AG09309 (cell line): ENCODE results near the gene RIT2.

Experiments used
- DNase-seq: peaks from one replicate; pipeline ENCODE4 v3.0.0-alpha.2; 2010; ENCODE audit warnings: low read depth
- H3K4me3 ChIP-seq: 2 replicates; pipeline ENCODE4 v1.5.1; 2011; ENCODE audit warnings: mild to moderate bottlenecking, low read depth, low read length, moderate library complexity; ENCODE audit not compliant: control insufficient read depth
- CTCF ChIP-seq: IDR thresholded peaks from 2 replicates; pipeline ENCODE4 v1.5.1; 2011; ENCODE audit warnings: mild to moderate bottlenecking, low read depth, low read length, inconsistent platforms; ENCODE audit not compliant: insufficient read depth, control insufficient read depth; ENCODE audit errors: missing control alignments

RIT2 gene

DNA sequence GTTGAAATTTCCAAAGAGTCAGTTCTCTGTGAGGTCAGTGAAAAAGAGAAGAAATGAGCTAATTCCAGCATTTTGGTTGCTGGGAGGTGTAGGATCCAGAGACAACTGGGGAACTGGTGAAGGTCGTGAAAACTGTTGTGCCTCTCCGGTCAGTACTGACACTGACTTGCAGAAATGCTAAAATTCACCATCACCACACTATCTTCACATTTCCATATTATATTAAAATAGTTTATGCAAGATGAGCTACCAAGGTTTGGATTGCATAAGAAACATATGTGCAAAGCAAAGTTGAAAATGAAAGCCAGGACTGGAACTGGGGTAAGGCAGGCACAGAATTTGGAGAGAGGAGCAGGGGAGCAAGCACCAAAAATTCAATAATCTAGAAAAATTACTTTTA lies 21.8 kb downstream of the RIT2 start:
- DNase-seq = no peak
- no peak for TF ChIP-seq CTCF
- no peak overlapping the region for H3K4me3 ChIP-seq

DNA sequence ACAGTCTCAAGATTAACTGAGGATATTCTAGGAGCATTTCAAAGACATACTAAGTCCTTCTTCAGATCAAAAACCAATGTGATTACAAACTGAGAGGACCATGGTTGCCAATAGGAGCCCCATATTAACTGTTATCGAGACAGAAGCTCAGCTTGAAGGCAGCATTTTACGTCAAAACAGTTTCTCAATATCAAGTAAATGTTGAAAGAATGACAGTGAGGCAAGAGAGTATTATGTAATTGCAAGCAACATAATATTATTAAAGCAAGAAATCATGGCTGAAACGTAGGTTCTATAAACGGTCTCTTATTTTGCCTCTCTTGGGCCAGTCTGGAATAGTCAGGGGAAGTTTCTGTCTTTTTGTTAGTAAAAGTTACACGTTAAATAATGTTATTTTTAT lies 22.9 kb downstream of the RIT2 start:
- no peak overlapping the region for H3K4me3 ChIP-seq
- no peak for TF ChIP-seq CTCF
- DNase-seq = no peak

DNA sequence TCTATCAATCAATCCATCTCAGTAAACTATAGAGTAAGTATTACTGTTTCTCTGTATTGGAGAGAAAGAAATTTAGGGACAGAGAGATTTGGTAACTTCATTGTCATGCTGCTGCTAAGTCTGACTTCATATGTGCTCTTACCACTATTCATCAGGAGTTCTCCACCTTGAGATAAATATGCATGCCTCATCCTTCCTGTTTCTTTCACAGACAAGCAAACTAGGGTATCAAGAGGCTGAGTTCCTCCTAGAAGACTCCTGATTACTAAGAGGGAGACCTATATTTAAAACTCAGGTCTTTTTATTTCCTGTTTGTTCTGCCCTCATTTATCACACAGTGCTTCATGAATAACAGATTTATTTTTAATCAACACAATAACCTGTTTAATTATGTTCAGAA lies 34.1 kb downstream of the RIT2 start:
- no peak for DNase-seq
- no peak for TF ChIP-seq CTCF

GRCh38 chr18:43080671-43081070 lies 34.8 kb downstream of the RIT2 start:
- no peak overlapping the region for H3K4me3 ChIP-seq
- TF ChIP-seq CTCF = no peak
- no peak for DNase-seq

More for the DNA sequence above, 34.1 kb downstream of the RIT2 start:
- no peak overlapping the region for H3K4me3 ChIP-seq

GRCh38 chr18:43079422-43079821 lies 36.1 kb downstream of the RIT2 start:
- DNase-seq = no peak
- no peak for TF ChIP-seq CTCF
- no peak overlapping the region for H3K4me3 ChIP-seq

DNA sequence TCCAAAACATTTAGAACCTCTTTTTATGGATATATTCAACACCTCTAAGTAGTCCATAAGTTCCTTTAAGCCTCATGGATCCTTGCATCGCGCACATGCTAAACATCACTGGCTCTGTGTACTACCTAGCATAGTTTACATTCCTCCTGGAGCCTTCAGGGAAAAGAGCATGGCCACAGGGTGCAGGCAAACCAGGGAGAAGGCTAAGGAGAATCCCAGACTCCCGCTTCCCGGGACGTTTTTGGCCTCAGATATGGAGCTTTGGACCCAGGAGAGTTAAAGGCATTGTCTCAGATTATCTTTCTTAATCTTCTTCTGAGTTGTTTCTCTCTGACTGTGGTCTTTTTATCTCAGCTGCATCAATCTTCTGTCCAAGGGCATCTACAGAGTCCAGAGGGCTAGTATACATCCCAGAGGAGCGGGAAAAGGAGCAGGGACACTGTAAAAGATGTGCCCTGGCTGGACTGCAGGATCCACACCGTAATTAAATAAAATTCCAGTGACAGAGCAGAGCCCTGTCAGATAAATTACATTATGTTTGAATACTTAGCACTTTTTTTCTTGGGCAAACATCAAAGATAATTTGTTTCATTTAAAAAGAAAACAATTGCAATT lies 36.9 kb downstream of the RIT2 start:
- no peak overlapping the region for H3K4me3 ChIP-seq
- no peak for DNase-seq
- TF ChIP-seq CTCF = no peak
